Right atrium auricular region (tissue), 2 donors: ENCODE measurements around the gene MAPK6. TPM values are rescaled to one million over a fixed set of nuclear protein-coding genes. Genes with fewer than 3 reads are reported as not detected.

ENCODE experiments used
- DNase-seq: peaks from one replicate; pipeline ENCODE4 v3.0.0-alpha.2; 2019; ENCODE audit warnings: low spot score
- H3K27ac ChIP-seq, 2 donors: fragments of 200-600 bp; sonication (generic); 1 replicate in 1 of 2; 2 replicates in 1 of 2; pipeline ENCODE4 v1.5.1; 2016 to 2019
- H3K27me3 ChIP-seq, 2 donors: fragments of 200-600 bp; sonication (generic); one replicate each; pipeline versions ENCODE4 v1.5.1 to v1.6.0; 2017 to 2019
- H3K36me3 ChIP-seq: fragments of 200-600 bp; sonication (generic); one replicate; pipeline ENCODE4 v1.5.1; 2016
- H3K4me1 ChIP-seq, 2 donors: fragments of 200-600 bp; sonication (generic); one replicate each; pipeline versions ENCODE4 v1.5.1 to v1.6.0; 2017 to 2019
- H3K4me3 ChIP-seq, 2 donors: fragments of 200-600 bp; sonication (generic); 1 replicate in 1 of 2; 2 replicates in 1 of 2; pipeline ENCODE4 v1.5.1; 2017 to 2019; ENCODE audit warnings: mild to moderate bottlenecking in 1 of 2, moderate library complexity in 1 of 2
- H3K9me3 ChIP-seq, 2 donors: fragments of 200-600 bp; sonication (generic); one replicate each; pipeline ENCODE4 v1.5.1; 2019
- total RNA-seq, 2 donors: library from RNA; depleted of rRNA; stranded (reverse); fragments of >200 nt; gene quantifications; one replicate each; pipeline ENCODE4 v1.1.0, GENCODE V29; 2016
- TF ChIP-seq, protein P1 (sequence below), 2 donors: fragments of 200-600 bp; sonication (generic); IDR thresholded peaks; one replicate each; pipeline ENCODE4 v1.5.1; 2019; ENCODE audit warnings: antibody characterized with exemption in 2 of 2

MAPK6 gene
- total RNA-seq, 2 donors from 2014 or later: 11.6 to 13.4 TPM

DNA sequence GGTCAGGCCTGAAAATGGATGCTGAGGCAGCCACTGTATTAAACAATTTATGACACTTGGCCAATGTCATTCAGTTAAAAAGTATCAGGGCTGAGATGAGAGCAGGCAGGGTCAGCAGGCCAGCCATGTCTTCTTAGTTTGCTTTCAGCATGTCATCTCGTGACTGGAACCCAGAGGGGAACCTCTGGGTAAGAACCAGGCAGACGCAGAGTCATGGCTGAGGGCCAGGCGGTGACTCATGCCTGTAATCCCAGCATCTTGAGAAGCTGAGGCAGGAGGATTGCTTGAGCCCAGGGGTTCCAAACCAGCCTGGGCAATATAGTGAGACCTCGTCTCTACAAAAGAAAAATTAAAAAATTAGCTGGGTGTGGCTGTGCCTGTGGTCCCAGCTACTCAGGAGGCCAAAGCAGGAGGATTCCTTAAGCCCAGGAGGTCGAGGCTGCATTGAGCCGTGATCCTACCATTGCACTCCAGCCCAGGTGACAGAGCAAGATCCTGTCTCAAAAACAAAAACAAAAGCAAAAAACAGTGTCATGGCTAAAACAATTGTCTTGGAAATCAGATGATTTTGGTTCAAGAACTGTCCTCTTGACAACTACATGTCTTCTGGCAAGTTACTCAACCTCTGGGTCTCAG is 81.9 kb downstream of the MAPK6 start:
- peak; percentile 88 for DNase-seq
- H3K4me3 ChIP-seq: no peak overlapping the region
- peaks cover 0 to 7% of the 10 kb centered on the region in 2 donors for H3K4me1 ChIP-seq
- TF ChIP-seq, protein P1, sequence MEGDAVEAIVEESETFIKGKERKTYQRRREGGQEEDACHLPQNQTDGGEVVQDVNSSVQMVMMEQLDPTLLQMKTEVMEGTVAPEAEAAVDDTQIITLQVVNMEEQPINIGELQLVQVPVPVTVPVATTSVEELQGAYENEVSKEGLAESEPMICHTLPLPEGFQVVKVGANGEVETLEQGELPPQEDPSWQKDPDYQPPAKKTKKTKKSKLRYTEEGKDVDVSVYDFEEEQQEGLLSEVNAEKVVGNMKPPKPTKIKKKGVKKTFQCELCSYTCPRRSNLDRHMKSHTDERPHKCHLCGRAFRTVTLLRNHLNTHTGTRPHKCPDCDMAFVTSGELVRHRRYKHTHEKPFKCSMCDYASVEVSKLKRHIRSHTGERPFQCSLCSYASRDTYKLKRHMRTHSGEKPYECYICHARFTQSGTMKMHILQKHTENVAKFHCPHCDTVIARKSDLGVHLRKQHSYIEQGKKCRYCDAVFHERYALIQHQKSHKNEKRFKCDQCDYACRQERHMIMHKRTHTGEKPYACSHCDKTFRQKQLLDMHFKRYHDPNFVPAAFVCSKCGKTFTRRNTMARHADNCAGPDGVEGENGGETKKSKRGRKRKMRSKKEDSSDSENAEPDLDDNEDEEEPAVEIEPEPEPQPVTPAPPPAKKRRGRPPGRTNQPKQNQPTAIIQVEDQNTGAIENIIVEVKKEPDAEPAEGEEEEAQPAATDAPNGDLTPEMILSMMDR (IDR thresholded peaks at IDR 0.05): no peak
- no peaks in the 10 kb centered on the region for H3K27me3 ChIP-seq
- H3K27ac ChIP-seq: no peak overlapping the region
- no peaks in the 10 kb centered on the region for H3K9me3 ChIP-seq
- H3K36me3 ChIP-seq: no peaks in the 10 kb centered on the region

DNA sequence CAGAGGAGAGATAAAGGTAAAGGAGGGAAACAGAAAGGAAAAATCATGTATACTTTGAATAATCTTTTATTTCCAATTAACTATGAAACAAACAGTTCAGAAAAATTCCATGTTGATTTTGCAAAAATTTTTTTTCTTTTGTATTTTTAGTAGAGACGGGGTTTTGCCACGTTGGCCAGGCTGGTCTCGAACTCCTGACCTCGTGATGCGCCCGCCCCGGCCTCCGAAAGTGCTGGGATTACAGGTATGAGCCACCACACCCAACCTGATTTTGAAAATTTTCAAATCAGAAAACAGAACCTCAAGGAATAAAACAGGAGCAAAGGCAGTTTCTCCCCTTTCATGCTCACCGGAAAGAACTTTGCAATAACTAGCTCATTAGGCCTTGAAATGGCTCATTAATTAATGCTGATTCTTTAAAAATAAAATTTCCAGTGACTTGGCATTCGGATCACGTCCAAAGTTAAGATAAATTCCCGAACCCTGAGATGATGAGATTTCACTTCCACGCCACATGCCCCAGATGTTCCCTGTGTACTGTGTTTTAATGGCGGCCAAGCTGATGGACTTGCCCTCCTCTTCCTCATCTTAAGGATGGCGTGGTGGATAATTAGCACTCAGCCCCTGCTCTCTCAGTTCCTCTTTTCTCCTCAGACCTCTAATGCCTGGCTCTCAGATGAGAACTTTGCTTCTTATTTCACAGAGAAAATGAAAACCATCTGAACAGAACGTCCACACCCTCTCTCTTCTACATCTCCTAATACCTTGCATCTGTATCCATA is 82.7 kb downstream of the MAPK6 start:
- Histone ChIP-seq H3K9me3 (no peaks in the 10 kb centered on the region), H3K27ac (no peak overlapping the region), H3K4me3 (no peak overlapping the region), H3K27me3 (no peaks in the 10 kb centered on the region), H3K36me3 (no peaks in the 10 kb centered on the region), H3K4me1 (peaks cover 0 to 7% of the 10 kb centered on the region in 2 donors)
- DNase-seq: no peak
- TF ChIP-seq, protein P1 (IDR thresholded peaks at IDR 0.05): no peak

DNA sequence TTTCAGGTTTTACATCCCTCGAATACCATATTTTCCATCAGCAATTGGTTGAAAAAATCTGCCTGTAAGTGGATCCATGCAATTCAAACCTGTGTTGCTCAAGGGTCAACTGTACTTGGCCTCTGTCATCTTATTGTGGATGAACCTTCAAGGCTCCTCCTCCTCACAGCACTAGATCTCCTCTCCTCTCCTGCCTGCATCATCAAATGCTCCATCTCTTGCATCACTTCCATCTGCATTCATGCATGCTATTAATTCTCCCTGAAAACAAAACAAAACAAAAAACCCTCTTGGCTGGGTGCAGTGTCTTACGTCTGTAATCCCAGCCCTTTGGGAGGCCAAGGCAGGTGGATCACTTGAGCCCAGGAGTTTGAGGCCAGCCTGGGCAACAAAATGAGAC is 83.4 kb downstream of the MAPK6 start:
- Histone ChIP-seq H3K27me3 (no peaks in the 10 kb centered on the region), H3K4me3 (no peak overlapping the region), H3K9me3 (no peaks in the 10 kb centered on the region), H3K36me3 (no peaks in the 10 kb centered on the region), H3K4me1 (peaks cover 0 to 7% of the 10 kb centered on the region in 2 donors), H3K27ac (no peak overlapping the region)
- no peak for DNase-seq
- TF ChIP-seq, protein P1 (IDR thresholded peaks at IDR 0.05): no peak

DNA sequence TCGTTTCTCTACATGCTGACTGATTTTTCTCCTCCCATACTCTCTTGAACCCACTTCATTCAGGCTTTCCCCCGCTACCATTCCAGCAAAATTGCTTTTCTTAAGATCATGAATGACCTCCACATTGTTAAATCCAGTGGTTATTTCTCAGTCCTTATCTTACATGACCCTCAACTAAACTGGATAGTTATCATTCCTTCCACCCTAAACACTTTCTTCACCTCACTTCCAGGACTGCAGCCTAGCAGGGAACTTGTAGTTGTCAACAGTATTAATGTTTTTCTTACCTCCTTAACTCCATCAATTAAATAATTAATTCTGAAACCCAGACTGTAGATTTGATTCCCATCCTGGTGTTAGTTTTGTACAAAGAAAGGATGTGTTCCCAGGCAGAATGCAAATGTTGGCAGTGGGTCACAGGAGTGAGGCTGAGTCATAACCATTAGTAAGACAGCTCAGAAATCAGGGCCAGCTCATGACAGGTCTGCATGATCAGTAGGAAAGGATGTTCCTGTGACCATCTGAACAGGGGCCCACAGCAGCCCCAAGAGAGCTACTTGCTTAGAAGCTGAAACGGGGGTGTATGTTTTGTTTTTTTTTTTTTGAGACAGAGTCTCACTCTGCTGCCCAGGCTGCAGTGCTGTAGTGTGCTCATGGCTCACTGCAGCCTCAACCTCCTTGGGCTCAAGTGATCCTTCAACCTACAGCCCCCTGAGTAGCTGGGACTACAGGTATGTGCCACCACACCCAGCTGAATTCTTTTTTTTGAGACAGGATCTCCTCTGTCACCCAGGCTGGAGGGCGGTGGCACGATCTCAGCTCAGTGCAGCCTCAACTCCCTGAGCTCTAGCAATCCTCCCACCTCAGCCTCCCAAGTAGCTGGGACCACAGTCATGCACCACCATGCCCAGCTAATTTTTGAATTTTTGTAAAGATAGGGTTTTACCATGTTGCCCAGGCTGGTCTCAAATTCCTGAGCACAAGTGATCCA is 84.5 kb downstream of the MAPK6 start:
- no peak overlapping the region for H3K27ac ChIP-seq
- peaks cover 0 to 7% of the 10 kb centered on the region in 2 donors for H3K4me1 ChIP-seq
- H3K4me3 ChIP-seq: no peak overlapping the region
- no peaks in the 10 kb centered on the region for H3K9me3 ChIP-seq
- TF ChIP-seq, protein P1 (IDR thresholded peaks at IDR 0.05): no peak
- H3K36me3 ChIP-seq: no peaks in the 10 kb centered on the region
- H3K27me3 ChIP-seq: no peaks in the 10 kb centered on the region
- peak; percentile 73 for DNase-seq

DNA sequence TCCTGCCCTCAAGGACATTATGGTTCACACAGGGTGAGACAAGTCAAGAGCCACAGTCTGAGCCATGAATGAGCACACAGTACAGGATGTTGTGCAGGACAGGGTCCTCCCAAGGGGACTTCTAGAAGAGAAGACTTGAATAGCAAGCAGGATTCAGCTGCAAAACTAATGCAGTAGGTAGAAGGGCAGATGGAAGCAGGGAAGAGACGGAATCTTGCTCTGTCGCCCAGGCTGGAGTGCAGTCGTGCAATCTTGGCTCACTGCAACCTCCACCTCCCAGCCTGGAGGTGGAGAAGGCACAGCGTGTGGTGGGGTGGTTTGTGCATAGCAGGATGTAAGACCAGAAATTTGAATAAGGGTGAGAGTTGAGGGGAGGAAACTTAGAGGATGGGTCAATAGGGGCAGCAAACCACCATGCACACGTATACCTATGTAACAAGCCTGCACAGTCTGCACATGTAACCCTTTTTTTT is 85.5 kb downstream of the MAPK6 start:
- no peak for DNase-seq
- Histone ChIP-seq H3K4me1 (peaks cover 0 to 7% of the 10 kb centered on the region in 2 donors), H3K9me3 (no peaks in the 10 kb centered on the region), H3K36me3 (no peaks in the 10 kb centered on the region), H3K27ac (no peak overlapping the region), H3K4me3 (no peak overlapping the region), H3K27me3 (no peaks in the 10 kb centered on the region)
- TF ChIP-seq, protein P1 (IDR thresholded peaks at IDR 0.05): no peak
